Omental fat pad (tissue), 4 donors: ENCODE results near the gene PIK3C2G. TPM values are rescaled to one million over a fixed set of nuclear protein-coding genes. Genes with fewer than 3 reads are reported as not detected.

Experiments
- ATAC-seq: fragments of 150-250 bp; one replicate; pipeline ENCODE4 v1.9.1; 2016; ENCODE audit warnings: mild to moderate bottlenecking, moderate library complexity; ENCODE audit not compliant: low FRiP score
- DNase-seq: peaks from one replicate; pipeline ENCODE4 v3.0.0-alpha.2; 2019; ENCODE audit warnings: low spot score
- total RNA-seq, 4 donors: library from RNA; depleted of rRNA; stranded (reverse); fragments of >200 nt; gene quantifications; one replicate each; pipeline ENCODE4 v1.1.0, GENCODE V29; 2016
- TF ChIP-seq, protein P1 (sequence below), 3 donors: fragments of 450-650 bp; IDR thresholded peaks; one replicate each; pipeline ENCODE4 v1.5.1; 2016 to 2017; ENCODE audit warnings: antibody characterized with exemption in 3 of 3, mild to moderate bottlenecking in 3 of 3, moderate library complexity in 2 of 3

PIK3C2G gene
- total RNA-seq, 4 donors from 2014 or later = 0.12 to 0.47 (median 0.19) TPM

DNA sequence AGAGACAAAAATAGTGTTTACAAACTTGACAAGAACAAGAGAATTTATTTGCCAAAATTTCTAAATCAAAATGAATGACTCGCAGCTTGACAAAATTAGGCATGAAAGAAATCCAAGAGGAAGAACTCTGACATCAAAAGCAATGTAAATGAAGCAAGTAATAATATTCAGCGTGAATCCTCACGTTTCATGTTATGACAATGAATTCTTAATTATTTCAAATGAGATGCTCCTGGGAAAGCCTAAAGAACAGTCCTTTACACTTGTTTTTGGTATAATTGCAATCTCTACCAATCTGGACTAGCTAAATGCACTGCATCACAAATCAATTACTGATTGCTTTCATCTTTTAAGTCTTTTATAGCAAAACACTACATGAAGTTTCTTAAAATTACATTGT lies 29.1 kb downstream of the PIK3C2G start:
- no peak for ATAC-seq
- TF ChIP-seq, protein P1, sequence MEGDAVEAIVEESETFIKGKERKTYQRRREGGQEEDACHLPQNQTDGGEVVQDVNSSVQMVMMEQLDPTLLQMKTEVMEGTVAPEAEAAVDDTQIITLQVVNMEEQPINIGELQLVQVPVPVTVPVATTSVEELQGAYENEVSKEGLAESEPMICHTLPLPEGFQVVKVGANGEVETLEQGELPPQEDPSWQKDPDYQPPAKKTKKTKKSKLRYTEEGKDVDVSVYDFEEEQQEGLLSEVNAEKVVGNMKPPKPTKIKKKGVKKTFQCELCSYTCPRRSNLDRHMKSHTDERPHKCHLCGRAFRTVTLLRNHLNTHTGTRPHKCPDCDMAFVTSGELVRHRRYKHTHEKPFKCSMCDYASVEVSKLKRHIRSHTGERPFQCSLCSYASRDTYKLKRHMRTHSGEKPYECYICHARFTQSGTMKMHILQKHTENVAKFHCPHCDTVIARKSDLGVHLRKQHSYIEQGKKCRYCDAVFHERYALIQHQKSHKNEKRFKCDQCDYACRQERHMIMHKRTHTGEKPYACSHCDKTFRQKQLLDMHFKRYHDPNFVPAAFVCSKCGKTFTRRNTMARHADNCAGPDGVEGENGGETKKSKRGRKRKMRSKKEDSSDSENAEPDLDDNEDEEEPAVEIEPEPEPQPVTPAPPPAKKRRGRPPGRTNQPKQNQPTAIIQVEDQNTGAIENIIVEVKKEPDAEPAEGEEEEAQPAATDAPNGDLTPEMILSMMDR (IDR thresholded peaks at IDR 0.05) = no peak
- DNase-seq = no peak

- DNase-seq (no peak), ATAC-seq (no peak)
- TF ChIP-seq, protein P1 (IDR thresholded peaks at IDR 0.05) = no peak
These were observed 33.6 kb downstream of the PIK3C2G start for GRCh38 chr12:18294889-18295288.

- ATAC-seq (no peak), DNase-seq (no peak)
- TF ChIP-seq, protein P1 (IDR thresholded peaks at IDR 0.05) = no peak
These were observed 35.0 kb downstream of the PIK3C2G start for GRCh38 chr12:18296201-18296908.

DNA sequence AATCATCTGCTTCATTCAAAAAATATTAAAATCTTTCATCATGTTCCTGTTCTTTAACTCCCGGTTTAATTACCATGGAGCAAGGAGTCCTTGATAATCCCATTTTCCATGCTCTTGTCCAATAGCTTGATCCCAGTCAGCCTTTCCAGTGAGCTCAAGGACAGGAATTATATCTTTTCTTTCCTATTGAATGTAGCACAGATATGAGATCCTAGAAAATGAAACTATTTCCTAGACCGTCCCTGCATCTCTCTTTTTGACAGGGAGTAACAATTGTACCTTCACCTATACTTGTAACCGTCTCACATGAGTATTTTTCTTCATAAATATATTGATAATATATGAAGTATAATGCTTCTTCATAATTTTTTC lies 35.6 kb downstream of the PIK3C2G start:
- TF ChIP-seq, protein P1 (IDR thresholded peaks at IDR 0.05) = no peak
- ATAC-seq (no peak), DNase-seq (no peak)

DNA sequence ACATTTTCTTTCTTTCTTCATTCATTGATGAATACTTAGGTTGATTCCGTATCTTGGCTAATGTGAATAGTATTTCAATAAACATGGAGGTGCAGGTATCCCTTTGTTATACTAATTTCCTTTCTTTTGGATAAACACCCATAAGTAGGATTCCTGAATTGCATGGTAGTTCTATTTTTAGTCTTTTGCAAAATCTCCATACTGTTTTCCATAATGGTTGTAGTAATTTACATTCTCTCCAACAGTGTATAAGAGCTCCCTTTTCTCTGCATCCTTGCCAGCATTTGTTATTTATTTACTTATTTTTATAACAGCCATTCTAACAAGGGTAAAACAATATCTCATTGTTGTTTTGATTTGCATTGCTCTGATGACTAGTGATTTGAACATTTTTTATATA lies 36.6 kb downstream of the PIK3C2G start:
- ATAC-seq = no peak

GRCh38 chr12:18302809-18303430 lies 41.6 kb downstream of the PIK3C2G start:
- TF ChIP-seq, protein P1 (IDR thresholded peaks at IDR 0.05) = no peak
- DNase-seq = no peak
- ATAC-seq = no peak

More for the DNA sequence above, 36.6 kb downstream of the PIK3C2G start:
- TF ChIP-seq, protein P1 (IDR thresholded peaks at IDR 0.05) = no peak
- no peak for DNase-seq

DNA sequence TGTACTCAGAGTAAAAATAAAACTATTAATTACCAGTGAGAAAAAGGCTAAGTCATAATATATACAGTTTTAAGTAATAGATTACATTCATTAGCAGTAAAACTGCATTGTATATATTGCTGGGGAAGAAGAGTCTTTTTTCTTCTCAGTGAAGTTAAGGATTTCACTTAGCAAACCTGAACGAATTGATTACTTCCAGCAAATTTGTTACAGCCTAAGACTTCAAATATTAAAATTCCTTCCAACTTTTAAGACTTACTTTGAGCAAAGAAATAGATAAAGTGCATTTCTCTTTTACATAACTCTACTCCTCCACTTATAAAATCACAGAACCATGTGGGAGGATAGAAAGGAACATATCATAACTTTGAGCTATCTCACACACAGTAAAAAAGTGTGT lies 43.3 kb downstream of the PIK3C2G start:
- TF ChIP-seq, protein P1 (IDR thresholded peaks at IDR 0.05) = no peak
- ATAC-seq = no peak
- DNase-seq = no peak
